Stimulated activated CD4-positive, alpha-beta T cell treated with anti-CD3 and anti-CD28 coated beads, Interleukin-15, amount 100 ng/mL, for 48 hours (primary cell): Measurements from ENCODE around the gene BRI3BP.
"Not testable (repeated sequence)": the region's sequence is repeated elsewhere in the genome, so short reads cannot be mapped to it uniquely, and the experiment has no call there.

Experiments used
- DNase-seq, 2 donors: peaks; one replicate each; pipeline ENCODE4 v3.0.0-alpha.2; 2020; ENCODE audit warnings: low read depth in 2 of 2

Gene BRI3BP

GRCh38 chr12:125065919-125066570, 72.6 kb downstream of the BRI3BP start:
- no peak for DNase-seq

- DNase-seq = no peak
Measured at GRCh38 chr12:125068391-125068790, 74.9 kb downstream of the BRI3BP start.

- no peak for DNase-seq
Measured at GRCh38 chr12:125069616-125070015, 76.2 kb downstream of the BRI3BP start.

- no peak for DNase-seq
Measured at GRCh38 chr12:125070112-125070511, 76.7 kb downstream of the BRI3BP start.

- DNase-seq = no peak
Measured at GRCh38 chr12:125070661-125071390, 77.4 kb downstream of the BRI3BP start.

- DNase-seq = no peak
Measured at GRCh38 chr12:125071456-125071855, 78.0 kb downstream of the BRI3BP start.

GRCh38 chr12:125072496-125072895, 79.1 kb downstream of the BRI3BP start:
- no peak for DNase-seq

GRCh38 chr12:125074294-125074693, 80.8 kb downstream of the BRI3BP start:
- not testable (repeated sequence) for DNase-seq

- no peak for DNase-seq
Measured at GRCh38 chr12:125076103-125076502, 82.7 kb downstream of the BRI3BP start.

GRCh38 chr12:125079084-125079483, 85.6 kb downstream of the BRI3BP start:
- no peak for DNase-seq

GRCh38 chr12:125079648-125080645, 86.5 kb downstream of the BRI3BP start:
- no peak for DNase-seq
